GM18858 (cell line): ENCODE data around the gene GYPA.
A peak's percentile ranks its signal among the peaks of the same experiment; 100 is the strongest.
"Not testable (repeated sequence)": the region's sequence is repeated elsewhere in the genome, so short reads cannot be mapped to it uniquely, and the experiment has no call there.

Source experiments
- ATAC-seq: cut with Tn5 transposase; IDR thresholded peaks from one replicate; pipeline ENCODE4 v1.9.1; 2021; ENCODE audit not compliant: unreplicated experiment

The GYPA gene

GRCh38 chr4:144140594-144141295, at the start of gene GYPA:
GYPA (minus strand) TSS chr4:144140718; CDS start chr4:144140635, 83 bp downstream.
- not testable (repeated sequence) for ATAC-seq

GRCh38 chr4:144190009-144190408, 49.5 kb upstream of the GYPA start:
- ATAC-seq: no peak

- ATAC-seq: peak; percentile 50
These were observed 48.6 kb upstream of the GYPA start for GRCh38 chr4:144189121-144189520.

DNA sequence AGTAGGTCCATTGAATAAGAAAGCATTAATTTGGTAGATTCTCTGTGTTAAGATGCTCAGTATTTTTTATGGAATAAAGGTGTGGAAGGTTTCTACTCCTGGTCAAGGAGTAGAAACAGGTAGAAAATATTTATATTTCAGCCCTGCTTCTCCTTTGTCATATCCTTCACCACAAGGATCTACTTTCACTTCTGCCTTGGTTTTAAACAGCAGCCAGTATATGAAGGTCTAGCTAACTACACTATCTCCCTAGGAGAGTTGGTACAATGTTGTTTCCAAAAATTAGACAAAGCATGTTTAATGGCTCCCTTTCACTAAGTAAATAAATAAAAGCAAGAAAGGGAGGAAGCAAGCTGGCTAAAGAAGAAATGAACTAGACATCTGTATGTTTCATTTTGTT, 44.6 kb upstream of the GYPA start:
- ATAC-seq: no peak

GRCh38 chr4:144183165-144183564, 42.6 kb upstream of the GYPA start:
- no peak for ATAC-seq

GRCh38 chr4:144181391-144181790, 40.9 kb upstream of the GYPA start:
- ATAC-seq: no peak

- ATAC-seq: no peak
These were observed 38.7 kb upstream of the GYPA start for GRCh38 chr4:144179152-144179739.

DNA sequence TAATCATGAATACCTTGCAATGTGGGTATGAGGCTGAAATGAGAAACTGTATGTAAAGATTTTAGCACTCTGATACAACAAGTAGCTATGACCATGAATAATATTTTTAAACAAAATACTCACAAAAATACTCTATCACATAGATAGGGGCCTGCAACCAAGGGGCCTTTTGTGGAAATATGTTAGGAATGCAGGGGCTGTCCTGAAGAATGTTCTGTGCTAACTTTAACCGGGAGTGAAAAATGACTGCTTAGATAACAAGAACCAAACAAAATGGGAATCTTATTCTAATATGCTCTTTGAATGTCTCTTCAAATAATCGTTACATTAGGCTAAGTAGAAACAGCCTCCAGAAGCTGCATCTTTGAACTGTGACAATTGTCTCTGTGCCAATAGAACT, 37.9 kb upstream of the GYPA start:
- no peak for ATAC-seq

GRCh38 chr4:144176476-144176875, 36.0 kb upstream of the GYPA start:
- no peak for ATAC-seq

GRCh38 chr4:144174401-144175067, 34.0 kb upstream of the GYPA start:
- peak; percentile 75 for ATAC-seq

DNA sequence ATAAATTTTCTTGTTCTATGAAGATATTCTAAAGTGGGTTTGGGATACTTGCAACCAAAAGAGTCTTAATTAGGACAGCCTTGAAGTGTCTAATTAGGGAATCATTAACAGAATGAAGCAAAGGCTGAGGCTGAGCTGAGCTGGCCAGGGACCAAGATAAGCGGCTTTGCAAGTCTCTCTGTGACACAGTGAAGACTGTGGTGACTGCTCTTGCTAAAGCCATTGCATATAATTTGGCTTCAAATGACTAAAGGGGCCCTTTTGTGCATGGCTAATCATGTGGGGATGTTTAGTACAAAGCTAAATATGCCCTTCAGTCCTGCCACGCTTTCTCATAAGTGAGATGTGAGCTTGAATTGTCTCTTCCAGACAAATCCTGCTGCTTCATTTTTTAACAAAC, 31.2 kb upstream of the GYPA start:
- ATAC-seq: no peak

- ATAC-seq: no peak
These were observed 28.7 kb upstream of the GYPA start for GRCh38 chr4:144169211-144169610.

DNA sequence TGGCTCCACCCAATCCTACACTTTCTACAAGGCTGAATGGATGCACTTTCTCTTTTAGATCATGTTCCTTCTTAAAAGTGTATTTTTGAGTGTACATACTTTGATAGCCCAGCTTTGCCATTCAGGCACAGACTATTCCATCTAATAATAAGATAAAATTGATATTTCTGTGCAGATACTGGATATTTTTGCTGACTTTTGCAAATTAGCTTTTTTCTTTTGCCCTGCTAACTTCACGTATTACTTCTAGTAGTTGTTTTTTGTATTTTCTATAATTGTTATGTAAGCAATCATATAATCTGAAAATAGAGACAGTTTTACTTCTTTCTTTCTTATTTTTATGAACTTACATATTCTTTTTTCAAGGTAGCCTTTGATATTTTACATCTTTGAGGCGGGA, 13.5 kb upstream of the GYPA start:
- ATAC-seq: no peak

- ATAC-seq: peak; percentile 74
These were observed 2.3 kb upstream of the GYPA start for GRCh38 chr4:144142690-144143326.

GRCh38 chr4:144141493-144141892, 975 bp upstream of the GYPA start:
- ATAC-seq: no peak

- ATAC-seq: not testable (repeated sequence)
These were observed 527 bp downstream of the GYPA start for GRCh38 chr4:144139991-144140390.

- ATAC-seq: not testable (repeated sequence)
These were observed 971 bp downstream of the GYPA start for GRCh38 chr4:144139547-144139946.

GRCh38 chr4:144138239-144138638, 2.3 kb downstream of the GYPA start:
- ATAC-seq: not testable (repeated sequence)

- not testable (repeated sequence) for ATAC-seq
These were observed 3.2 kb downstream of the GYPA start for GRCh38 chr4:144137137-144137931.

GRCh38 chr4:144136189-144136588, 4.3 kb downstream of the GYPA start:
- not testable (repeated sequence) for ATAC-seq

DNA sequence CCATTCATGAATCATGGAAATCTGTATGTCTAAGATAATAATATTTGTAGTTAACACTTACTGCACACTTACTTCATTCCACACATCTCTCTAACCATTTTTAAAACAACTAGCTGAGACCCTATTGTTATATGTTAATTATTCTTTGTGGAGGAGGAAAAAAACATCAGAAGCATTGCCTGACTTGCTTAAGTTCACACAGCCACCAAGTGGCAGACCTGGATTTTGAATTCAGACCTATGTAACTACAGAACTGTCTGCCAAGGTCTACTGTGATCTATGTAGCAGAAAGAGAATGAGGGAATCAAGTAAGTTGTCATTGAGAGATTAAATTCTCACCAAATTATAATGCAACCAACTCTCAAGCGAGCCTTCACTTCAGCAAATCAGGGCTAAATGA, 10.4 kb downstream of the GYPA start:
- not testable (repeated sequence) for ATAC-seq
